HG02938 (cell line): ENCODE data around the gene TBXAS1.
"Not testable (repeated sequence)": the region's sequence is repeated elsewhere in the genome, so short reads cannot be mapped to it uniquely, and the experiment has no call there.

Experiments
- ATAC-seq: cut with Tn5 transposase; IDR thresholded peaks from one replicate; pipeline ENCODE4 v1.9.1; 2021; ENCODE audit warnings: mild to moderate bottlenecking, moderate library complexity; ENCODE audit not compliant: unreplicated experiment

TBXAS1 gene

DNA sequence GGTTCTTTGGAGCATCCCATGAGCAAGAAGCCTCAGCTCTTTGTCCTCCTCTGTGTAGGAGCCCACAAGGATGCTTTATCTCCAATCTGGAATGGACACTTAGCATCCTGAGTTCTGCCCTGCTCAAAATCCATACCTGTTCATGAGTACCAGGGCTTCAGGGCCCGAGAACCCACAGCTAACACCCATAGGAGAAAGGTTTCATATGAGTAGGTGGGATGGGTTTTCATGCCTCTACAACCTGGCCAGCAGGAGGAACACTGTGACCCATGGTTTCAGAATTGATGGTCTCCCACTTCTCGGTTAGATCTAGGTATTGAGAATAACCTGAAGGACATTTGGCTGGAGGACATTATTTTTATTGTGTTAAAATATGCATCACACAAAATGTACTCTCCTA, 57.8 kb downstream of the TBXAS1 start:
- ATAC-seq = no peak

DNA sequence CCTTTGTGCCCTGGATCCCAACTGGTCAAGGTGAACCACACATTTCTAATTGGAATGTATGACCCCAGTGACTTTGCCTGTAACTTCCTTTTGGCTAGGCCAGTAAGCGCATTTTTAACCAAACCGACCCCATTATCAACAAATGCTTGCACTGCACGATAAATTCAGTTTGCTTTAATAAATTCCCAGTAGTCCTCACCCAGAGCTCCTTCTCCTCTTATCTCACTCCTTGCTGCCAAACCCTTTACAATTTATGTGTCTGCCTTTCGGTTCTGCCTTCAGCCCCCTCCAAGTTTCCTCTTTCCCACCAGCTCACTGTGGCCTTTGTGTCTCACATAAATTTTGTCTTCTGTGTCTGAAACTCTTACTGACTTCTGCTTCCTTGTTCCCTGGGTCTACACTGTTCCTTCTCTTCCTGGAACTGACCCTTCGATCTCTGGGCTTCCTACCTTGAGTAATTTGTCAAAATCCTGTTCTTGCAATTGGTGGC, 59.0 kb downstream of the TBXAS1 start:
- no peak for ATAC-seq

DNA sequence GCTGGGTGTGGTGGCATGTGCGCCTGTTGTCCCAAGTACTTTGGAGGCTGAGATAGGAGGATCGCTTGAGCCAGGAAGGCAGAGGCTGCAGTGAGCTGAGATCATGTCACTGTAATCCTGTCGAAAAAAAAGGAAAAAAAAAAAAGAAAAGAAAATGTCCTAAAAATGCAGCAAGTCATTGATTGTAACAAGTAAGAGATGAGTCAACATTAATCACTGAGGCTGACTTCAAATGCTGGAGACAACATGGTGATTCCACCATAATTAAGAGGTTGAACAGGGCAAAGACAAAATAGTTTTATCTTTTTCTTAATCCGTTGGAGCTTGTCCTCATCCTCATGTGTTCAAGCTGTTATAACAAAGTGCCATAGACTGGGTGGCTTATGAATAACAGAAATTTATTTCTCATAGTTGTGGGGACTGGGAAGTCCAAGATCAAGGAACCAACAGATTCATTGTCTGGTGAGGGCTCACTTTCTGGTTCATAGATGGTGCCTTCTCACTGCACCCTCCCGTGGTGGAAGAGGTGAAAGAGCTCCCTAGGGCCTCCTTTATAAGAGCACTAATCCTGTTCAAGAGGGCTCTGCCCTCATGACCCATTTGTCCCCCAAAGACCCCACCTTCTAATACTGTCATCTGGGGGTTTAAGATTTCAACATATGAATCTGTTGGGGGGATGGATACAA, 60.3 kb downstream of the TBXAS1 start:
- ATAC-seq = no peak

DNA sequence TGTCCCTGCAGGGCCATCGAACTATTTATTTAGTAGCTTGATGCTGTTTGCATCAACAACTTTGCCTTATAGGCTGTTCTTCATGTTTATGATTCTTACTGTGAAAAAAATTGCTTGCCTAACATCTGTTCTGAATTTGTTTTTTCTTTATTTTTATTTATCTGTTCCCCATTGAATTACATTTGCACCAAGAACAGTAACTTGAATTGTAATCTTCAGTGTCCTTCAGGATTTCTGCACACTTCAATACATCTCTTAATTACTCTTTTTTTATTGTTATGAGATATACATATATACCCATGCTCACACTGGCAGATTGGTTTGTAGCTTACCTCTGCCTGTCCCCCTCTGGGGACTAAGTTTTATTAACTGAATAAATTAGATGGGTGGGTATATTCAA, 64.4 kb downstream of the TBXAS1 start:
- no peak for ATAC-seq

DNA sequence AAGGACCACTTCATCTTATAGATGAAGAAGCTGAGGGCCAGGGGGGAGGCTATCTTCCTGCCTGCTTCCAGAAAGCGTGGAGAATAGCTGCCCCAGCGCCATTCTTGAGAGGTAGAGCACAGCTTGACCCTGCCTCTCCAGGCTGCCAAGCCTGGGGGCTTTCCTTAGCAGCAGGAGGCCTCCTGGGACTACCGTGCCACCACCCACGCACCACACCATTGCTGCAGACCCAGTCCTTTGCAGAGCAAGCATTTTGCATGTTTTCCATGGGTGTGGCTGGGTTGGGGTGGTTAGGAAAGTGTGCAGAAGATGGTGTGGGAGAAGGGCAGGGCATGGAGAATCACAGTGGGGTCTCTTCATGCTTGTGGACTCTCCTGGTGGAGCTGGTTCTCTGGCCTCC, 64.9 kb downstream of the TBXAS1 start:
- no peak for ATAC-seq

DNA sequence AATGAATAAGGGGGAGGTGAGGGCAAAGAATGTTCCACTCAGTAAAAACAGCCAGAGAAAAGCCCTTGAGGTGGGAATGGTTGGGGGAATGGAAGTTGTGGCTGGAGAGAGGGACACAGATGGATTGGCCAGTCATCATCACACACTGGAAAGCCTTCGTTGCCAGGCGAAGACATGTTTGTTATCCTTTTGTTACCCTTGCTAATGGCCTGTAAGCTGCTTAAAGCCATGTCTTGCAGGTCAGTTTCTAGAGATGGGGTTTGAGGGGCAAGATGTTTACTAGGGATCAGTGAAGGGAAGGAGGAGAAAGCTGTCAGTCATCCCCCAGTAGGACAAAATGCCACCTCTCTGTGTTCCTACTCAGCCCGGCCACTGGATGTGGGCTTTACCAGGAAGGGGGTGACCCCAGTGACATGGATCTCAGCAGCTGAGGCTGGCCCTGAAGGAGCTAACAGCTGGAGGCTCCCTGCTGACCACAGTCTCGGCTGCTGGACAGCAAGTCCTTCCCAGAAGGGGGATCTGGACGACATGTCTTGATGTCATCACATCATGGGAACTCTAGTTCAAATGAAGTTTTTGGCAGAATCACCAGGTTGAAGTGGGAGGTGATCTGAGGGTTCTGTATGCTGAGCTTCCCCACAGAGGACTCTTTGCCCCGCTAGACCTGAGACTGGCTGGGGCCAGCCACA, 66.2 kb downstream of the TBXAS1 start:
- no peak for ATAC-seq

DNA sequence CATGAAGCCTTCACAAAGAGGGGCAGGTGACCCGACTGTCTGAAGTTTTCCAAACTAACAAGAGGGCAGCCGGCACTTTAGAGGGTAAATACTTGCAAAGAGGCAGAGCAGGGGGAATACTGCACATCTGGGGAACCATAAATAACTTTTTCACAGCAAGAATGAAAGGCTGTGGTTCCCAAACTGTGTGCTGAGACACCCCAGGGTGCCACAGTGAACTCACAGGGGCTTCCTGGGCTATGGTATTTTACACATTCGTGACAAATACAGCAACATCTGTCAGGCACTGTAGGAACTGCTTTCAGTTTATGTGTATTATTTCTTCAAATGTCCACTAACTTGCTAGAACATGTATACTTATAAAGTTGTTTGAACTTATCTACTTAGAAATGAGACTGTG, 67.2 kb downstream of the TBXAS1 start:
- no peak for ATAC-seq

DNA sequence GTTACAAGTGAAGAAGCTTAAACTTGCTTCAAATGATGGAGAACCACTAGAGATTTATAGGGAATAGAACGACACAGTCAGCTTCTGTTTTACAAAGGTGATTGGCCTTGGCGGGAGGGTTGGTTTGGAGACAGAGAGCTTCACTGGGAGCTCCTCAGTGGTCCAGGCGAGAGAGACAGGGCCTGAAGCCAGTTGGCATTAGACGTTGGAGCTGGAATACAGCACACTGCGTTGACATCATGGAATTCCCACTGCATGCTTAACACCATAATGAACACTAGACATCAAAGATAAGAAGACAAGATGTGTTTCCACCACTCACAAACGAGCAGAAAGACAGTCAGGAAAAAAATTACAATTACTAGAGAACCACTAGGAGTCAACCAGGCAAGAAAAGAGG, 67.8 kb downstream of the TBXAS1 start:
- no peak for ATAC-seq

DNA sequence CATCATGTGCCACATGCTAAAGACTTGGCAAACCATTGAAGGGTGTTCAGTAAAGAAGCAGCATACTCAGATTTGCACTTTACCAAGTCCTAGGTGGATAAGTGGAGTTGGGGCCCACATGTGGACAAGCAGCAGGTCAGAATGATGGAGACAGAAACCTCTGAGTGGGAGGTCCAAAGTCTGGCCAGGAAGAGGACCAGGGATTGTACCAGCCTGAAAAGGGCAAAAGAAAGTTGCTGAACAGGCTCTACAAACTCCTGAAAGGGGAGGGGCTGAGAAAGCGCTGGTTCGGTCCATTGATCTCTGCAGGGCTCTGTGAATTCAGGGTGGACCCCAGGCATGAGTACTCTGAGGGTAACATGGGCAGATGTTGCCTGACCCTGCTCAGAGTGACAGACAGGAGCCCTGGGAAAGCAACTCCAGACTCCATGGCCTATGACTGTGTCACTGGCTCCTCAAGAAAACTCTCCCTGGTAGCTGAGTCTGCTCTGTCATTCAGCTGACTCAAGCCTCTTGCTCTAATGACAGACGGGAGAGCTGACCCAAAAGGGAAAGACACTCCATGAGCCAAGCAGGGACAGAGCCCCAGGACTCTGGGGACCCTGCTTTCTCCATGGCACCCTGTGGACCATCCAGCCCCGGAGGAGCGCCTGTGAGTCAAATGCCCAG, 68.5 kb downstream of the TBXAS1 start:
- no peak for ATAC-seq

DNA sequence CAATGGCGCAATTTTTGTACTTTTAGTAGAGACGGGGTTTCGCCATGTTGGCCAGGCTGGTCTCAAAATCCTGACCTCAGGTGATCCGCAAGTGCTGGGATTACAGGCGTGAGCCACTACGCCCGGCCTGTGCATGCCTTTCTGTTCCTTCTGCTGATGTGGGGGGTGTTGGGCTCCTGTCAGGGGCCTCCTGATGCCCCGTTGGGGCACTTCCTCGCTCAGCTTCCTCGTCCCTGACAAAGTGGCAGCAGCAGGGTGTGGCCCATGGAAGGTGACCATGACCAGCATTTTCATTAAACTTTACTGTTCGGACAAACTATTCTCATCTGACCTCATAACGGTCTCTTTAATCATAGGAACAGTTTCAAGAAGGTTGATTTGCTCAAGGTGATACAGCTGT, 69.4 kb downstream of the TBXAS1 start:
- ATAC-seq = no peak

DNA sequence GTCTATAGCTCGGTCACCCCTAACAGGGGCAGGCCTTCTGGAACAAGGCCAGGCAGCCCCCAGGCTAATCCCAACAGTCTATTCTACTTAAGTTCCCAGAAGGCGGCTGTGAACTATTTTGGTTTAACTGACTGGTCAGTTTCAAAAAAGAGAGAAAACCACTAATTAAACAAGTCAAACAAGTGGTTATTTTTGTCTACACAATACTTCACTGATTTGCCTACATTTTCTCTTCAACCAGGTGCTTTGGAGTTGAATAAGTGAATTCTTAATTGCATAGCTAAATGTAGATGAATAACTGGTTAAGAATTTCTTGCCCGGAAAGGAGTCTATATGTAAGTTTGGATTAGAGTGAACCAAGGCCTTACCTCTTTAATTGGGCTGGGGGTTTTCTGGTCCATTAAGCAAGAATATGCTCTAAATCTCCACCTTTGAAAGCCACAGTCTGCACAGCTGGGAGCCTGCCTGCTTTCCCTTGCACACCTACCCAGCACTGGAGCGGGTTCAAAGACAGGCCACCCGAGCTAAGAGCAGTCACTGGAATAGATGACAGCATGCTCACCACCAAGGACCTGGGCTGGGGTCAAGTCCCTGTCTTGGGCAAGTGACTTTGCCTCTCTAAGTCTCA, 70.4 kb downstream of the TBXAS1 start:
- no peak for ATAC-seq

DNA sequence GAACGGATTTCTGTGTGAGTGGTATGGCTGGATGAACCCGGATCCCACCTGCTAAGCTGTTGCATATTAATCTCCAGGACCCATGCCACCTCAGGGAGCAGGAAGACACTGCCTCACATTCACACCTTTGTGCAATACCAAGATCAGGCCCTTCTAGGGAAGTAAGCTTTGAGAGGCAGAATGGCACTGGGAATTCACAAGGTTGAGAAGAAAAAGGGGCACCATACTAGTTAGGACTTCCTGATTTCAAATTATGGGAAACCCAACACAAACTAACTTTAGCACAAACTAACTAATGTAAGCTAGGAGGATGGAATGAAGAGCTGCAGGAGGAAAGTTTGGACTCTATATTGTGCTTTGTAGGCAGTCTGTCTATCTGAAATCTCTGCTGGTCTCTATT, 71.3 kb downstream of the TBXAS1 start:
- ATAC-seq = no peak

DNA sequence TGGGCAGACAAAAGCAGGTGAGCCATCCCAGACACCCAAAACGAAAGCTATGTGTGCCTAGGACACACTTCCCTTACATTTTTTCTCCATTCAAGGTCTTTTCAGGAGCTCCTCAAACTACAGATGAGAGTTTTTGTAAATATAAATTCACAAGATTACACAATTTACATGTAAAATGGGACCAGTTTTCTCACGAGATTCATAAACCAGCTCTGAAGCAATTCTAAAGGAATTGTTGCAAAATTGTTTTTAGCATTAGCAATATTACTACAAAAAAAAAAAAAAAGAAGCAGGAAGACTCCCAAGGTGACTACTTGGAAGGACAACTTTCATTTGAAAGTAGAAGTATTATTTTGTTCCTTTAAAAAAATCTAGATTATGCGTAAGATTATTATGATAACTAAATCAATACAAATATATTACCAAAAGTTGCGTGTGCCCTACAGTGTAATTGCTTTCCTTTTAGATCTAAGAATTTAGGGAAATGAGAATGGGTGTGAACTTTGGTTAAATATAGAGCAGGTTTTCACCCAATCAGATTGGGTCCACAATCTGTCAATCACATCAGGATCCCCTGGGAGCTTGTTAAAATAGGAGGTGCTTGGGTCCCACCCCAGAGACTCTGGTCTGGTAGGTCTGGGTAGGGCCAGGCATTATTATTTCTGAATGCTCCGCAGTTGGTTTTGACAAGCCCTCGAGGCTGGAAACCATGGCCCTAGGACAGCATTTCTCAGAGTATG, 72.2 kb downstream of the TBXAS1 start:
- ATAC-seq = no peak

DNA sequence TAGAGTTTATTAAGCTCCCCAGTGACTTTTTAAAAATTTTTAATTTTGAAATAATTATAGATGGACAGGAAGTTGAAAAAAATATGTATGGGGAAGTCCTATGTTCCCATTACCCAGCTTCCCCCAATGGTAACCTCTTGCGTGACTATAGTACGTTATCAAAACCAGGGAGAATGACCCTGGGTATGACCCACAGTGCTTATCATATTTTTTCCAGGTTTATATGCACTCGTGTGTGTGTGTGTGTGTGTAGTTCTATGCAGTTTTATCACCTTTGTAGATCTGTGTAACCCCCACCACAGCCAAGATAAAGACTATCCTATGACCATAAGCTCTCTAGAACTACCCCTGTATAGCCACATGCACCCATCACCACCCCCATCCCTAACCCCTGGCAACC, 72.8 kb downstream of the TBXAS1 start:
- no peak for ATAC-seq

DNA sequence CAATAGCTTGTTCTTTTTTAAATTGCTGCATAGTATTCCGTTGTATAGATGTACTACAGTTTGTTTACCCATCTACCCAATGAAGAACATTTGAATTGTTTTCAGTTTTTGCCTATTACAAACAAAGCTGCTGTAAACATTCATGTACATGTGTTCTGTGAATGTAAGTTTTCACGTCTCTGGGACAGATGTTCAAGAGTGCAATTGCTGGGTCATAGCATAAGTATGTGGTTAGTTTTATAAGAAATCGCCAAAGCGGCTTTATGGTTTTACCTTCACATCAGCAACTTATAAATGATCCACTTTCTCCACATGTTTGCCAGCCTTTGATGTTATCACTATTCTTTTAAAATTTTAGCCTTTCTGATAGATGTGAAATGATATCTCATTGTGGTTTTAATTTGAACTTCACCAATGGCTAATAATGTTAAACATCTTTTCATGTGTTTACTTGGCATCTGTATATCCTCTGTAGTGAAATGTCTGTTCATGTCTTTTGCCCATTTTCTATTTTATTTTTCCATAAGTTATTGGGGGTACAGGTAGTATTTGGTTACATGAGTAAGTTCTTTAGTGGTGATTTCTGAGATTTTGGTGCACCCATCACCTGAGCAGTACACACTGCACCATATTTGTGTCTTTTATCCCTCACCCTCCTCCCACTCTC, 73.5 kb downstream of the TBXAS1 start:
- no peak for ATAC-seq

DNA sequence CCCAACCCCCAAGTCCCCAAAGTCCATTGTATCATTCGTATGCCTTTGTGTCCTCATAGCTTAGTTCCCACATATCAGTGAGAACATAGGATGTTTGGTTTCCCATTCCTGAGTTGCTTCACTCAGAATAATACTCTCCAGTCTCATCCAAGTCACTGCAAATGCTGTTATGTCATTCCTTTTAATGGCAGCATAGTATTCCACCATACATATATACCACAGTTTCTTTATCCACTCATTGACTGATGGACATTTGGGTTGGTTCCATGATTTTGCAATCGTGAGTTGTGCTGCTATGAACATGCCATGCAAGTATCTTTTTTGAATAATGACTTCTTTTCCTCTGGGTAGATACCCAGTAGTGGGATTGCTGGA, 74.0 kb downstream of the TBXAS1 start:
- not testable (repeated sequence) for ATAC-seq

DNA sequence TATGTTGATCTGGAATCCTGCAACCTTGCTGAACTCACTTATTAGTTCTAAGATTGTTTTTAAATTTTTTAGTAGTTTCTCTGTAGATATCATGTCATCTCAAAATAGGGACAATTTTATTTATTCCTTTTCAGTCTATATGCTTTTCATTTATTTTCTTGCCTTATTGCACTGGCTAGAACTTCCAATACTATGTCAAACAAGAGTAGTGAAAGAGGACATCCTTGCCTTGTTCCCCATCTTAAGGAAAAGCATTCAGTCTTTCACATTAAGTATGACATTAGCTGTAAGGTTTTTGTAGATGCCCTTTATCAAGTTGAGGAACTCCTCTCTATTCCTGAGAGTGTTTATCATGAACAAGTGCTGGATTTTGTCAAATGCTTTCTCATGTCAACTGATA, 77.8 kb downstream of the TBXAS1 start:
- no peak for ATAC-seq

DNA sequence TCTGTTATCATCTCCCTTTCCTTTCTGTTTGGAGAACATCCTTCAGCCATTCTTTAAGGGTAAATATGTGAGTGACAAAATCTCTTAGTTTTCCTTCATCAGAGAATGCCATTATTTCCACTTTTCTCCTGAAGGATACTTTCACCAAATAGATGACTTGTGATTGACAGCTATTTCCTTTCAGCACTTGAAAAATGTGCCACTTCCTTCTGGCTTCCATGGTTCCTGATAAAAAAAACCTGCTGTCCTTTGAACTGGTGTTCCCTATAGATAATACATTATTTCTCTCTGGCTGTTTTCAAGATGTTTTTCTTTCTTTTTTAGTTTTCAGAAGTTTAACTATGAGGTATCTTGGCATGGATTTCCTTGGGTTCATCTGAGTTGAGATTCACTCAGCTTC, 79.7 kb downstream of the TBXAS1 start:
- no peak for ATAC-seq

DNA sequence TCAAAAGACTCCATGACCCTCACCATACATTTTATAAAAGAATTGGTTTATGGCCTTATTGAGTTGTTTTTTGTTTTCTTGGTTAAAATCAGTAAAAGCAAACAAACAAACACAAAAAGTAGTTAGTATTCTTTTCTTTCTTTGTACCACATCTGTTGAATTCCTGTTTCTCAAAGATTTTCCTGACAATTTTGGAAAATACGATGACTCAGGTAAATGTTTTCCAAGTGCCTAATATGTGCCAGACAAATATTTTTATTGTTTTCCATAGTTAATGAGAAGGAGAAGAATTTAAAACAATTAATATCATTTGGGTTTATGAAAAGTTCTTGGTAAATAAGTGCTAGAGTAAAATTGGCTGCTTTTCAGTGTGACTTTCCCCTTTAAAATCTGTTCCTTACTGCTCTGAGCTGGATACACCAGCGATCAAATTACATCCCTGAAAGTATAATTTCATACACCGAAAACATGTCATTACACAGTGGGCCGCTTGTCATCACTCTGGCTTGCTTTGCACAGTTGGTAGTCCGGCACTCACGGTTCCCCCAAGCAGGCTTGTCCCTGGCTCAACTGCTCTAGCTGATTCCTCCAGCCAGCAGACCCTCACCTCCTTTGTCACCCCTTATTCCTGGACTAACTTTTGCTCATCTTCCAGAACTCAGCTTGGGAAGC, 80.5 kb downstream of the TBXAS1 start:
- no peak for ATAC-seq
